Measurements from ENCODE around the gene NOL4. TPM values are rescaled to one million over a fixed set of nuclear protein-coding genes. Genes with fewer than 3 reads are reported as not detected.

Gene NOL4
- total RNA-seq, 1 donor from 2014 or later: 2.6 TPM

DNA sequence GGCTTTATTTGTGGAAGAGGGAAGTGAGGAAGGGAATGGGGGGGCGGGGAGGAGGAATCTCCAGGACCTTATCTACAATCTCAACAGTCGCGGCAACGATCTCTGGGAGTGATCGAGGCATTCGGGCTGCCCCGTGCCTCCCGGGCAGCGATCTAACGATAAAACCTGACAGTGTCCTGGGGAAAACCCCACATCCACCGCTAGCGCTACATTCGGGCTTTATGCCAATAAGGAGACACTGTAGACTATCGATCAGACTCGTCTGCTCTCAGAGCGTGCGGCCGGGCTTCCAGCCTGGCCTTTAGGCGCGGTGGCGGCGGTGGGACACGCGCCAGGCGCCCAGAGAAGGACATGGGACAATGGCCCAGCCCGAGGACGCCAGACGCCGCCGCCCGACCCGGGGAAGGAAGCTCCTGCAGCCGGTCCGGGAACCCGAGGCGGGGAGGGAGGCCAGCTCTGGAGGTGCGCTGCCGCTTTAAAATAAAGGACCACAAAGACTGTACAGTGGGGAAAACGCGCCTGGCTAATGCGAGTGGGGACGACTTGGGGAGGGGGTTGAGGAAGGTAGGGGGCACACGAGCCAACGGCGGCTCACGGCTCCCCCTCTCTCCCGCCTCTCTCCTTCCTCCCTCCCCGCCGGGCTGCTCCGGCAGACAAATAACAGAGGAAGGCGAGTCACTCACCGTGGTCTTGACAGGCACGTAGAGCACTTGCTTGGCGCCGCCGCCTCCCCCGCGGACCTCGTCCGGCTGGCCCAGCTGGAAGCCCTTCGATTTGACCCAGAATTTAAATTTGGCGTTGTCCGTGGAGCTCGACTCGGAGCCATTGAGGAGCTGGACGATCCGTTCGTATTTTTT is 2.2 kb downstream of the NOL4 start:
- Mint-ChIP-seq H3K27ac (no peak overlapping the region), H3K4me3 (peak overlapping the region; percentile 73), H3K27me3 (ENCODE audit: low read depth) (peaks cover 77% of the 10 kb centered on the region), H3K36me3 (no peaks in the 10 kb centered on the region), H3K9me3 (no peaks in the 10 kb centered on the region), H3K4me1 (peaks cover 25% of the 10 kb centered on the region)
- DNase-seq (ENCODE audit: low spot score in 2 of 2, unreplicated experiment in 2 of 2): peak; percentile 20 to 54
- TF ChIP-seq, protein P1, sequence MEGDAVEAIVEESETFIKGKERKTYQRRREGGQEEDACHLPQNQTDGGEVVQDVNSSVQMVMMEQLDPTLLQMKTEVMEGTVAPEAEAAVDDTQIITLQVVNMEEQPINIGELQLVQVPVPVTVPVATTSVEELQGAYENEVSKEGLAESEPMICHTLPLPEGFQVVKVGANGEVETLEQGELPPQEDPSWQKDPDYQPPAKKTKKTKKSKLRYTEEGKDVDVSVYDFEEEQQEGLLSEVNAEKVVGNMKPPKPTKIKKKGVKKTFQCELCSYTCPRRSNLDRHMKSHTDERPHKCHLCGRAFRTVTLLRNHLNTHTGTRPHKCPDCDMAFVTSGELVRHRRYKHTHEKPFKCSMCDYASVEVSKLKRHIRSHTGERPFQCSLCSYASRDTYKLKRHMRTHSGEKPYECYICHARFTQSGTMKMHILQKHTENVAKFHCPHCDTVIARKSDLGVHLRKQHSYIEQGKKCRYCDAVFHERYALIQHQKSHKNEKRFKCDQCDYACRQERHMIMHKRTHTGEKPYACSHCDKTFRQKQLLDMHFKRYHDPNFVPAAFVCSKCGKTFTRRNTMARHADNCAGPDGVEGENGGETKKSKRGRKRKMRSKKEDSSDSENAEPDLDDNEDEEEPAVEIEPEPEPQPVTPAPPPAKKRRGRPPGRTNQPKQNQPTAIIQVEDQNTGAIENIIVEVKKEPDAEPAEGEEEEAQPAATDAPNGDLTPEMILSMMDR (IDR thresholded peaks at IDR 0.05; ENCODE audit: unreplicated experiment): no peak

DNA sequence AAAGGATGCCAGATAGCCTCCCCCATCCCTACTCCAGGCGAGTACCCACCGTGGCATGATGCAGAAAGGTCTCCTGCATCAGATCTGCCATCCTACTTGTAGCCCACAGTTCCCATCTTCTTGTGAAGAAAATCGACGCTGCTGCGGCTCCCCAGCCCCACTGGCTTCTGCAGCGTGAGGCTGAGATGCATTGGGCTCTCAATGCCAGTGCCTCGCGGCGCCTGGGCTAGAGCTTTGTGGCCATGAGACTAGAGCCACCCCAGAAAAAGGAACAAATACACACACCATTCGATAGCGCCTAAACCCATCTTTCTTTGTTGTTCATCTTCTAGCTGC is 2.8 kb downstream of the NOL4 start:
- Mint-ChIP-seq H3K9me3 (no peaks in the 10 kb centered on the region), H3K27me3 (ENCODE audit: low read depth) (peaks cover 72% of the 10 kb centered on the region), H3K36me3 (no peaks in the 10 kb centered on the region), H3K4me3 (peak overlapping the region; percentile 73), H3K4me1 (peaks cover 25% of the 10 kb centered on the region), H3K27ac (no peak overlapping the region)
- DNase-seq (ENCODE audit: low spot score in 2 of 2, unreplicated experiment in 2 of 2): no peak
- TF ChIP-seq, protein P1 (IDR thresholded peaks at IDR 0.05; ENCODE audit: unreplicated experiment): no peak

DNA sequence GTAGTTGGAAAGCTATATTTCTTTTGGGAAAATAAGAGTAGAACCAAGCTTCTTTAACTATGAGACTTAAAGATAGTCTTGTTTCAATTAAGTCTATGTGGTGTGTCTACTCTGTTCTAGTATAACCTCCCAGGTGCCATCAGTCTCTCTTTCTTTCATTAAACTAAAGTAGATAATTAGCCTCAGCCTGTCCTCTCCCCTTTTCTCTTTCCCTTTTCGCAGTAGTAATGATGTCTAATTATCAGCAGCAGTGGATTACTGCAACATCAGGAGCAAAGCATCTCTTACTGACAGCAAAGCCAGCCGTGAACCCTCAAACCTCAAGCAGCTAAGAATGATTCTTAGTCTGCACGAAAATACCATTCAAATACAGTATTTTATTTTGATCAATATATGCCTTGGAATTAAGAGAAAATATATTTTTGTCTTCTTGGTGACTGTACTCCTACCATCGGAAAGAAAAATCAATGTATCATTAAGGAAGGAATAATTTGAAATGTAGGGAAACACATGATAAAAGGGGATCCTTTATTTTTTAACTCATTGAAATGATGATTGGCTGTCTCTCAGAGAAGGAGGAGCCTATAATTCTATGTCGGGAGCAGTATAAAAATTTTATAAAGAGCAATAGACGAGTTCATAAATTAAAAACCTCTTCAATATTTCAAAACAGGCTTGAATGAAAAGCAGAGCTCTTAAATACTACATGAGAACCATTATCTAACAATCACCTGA is 4.5 kb downstream of the NOL4 start:
- Mint-ChIP-seq H3K36me3 (no peaks in the 10 kb centered on the region), H3K4me1 (peaks cover 24% of the 10 kb centered on the region), H3K27me3 (ENCODE audit: low read depth) (peaks cover 60% of the 10 kb centered on the region), H3K4me3 (no peak overlapping the region), H3K9me3 (no peaks in the 10 kb centered on the region), H3K27ac (no peak overlapping the region)
- TF ChIP-seq, protein P1 (IDR thresholded peaks at IDR 0.05; ENCODE audit: unreplicated experiment): no peak
- no peak for DNase-seq (ENCODE audit: low spot score in 2 of 2, unreplicated experiment in 2 of 2)

DNA sequence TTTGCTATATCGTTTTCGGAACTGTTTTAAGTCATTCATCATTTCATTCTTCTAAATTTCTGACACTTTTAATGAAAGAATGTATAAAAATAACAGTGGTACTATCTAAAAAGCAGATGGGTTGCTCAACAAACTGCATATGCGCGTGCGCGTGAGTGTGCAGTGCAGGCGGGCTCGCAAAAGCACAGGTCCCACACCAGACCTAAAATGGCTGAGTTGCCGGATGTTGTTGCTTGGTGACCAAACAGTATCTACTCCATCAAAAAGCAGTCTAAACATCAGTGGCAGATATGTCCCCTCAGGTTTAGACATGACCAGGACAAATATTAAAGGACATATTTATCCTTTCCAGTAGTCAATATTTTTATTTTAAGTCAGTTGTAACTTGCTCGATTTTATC is 5.1 kb downstream of the NOL4 start:
- Mint-ChIP-seq H3K36me3 (no peaks in the 10 kb centered on the region), H3K4me3 (no peak overlapping the region), H3K27ac (no peak overlapping the region), H3K4me1 (peaks cover 20% of the 10 kb centered on the region), H3K9me3 (peaks cover 5% of the 10 kb centered on the region), H3K27me3 (ENCODE audit: low read depth) (peaks cover 55% of the 10 kb centered on the region)
- TF ChIP-seq, protein P1 (IDR thresholded peaks at IDR 0.05; ENCODE audit: unreplicated experiment): no peak
- no peak for DNase-seq (ENCODE audit: low spot score in 2 of 2, unreplicated experiment in 2 of 2)

DNA sequence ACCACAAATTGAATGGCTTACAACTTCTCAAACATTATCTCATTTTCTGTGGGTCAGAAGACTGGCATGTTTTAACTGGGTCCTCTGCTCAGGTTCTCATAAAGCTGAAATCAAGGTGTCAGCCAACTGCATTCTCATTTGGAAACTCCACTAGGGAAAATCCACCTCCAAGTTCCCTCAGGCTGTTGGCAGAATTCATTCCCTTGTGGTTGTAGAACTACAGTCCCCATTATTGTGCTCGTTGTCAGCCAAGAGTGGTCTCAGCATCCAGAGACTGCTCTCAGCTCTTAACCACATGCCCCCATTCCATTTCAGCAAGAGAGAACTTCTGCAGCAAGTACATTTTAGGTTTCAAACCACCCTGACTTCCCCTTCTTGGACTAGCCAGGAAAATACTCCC is 12.2 kb downstream of the NOL4 start:
- Mint-ChIP-seq H3K4me1 (no peaks in the 10 kb centered on the region), H3K27ac (no peak overlapping the region), H3K9me3 (peaks cover 13% of the 10 kb centered on the region), H3K4me3 (no peak overlapping the region), H3K36me3 (no peaks in the 10 kb centered on the region), H3K27me3 (ENCODE audit: low read depth) (peaks cover 3% of the 10 kb centered on the region)
- no peak for DNase-seq (ENCODE audit: low spot score in 2 of 2, unreplicated experiment in 2 of 2)
- TF ChIP-seq, protein P1 (IDR thresholded peaks at IDR 0.05; ENCODE audit: unreplicated experiment): no peak
